ENCODE results near the gene CRISPLD2. TPM values are rescaled to one million over a fixed set of nuclear protein-coding genes. Genes with fewer than 3 reads are reported as not detected.

Gene CRISPLD2
- total and polyA plus RNA-seq, 2 donors from 2014 or later = 4.8 to 108 TPM

DNA sequence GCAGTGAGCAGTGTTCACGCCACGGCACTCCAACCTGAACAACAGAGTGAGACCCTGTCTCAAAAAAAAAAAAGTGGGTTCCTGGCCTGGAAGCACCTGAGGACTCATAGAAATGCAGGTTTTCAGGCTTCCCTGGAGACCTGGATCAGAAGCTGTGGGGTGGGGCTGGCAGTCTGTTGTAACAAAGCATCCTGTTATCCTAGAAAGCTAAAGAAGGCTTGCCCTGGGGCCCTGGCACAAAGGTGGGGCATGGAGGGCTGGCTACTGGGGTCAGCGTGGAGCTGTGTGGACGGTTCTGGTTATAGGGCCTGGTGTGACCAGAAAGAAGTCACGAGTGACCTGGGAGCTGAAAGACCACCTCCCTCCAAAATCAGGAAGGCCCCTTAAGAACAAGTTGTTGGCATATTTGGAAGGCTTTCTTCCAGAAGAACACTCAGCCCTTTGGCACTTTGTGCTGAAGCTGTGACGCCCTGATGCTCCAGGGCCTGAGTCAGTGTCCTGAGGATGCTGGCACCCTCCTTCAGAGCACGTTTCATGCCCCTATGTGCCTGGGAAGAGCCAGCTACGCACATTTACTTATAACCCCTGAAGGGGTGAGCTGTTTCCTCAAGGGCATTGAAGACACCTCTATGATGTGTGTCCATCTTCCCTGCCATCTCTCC lies 6.2 kb downstream of the CRISPLD2 start:
- Histone ChIP-seq H3K36me3 (ENCODE audit: control insufficient read depth in 2 of 3, insufficient read depth in 3 of 3, low read length in 3 of 3) (no peaks in the 10 kb centered on the region), H3K27ac (ENCODE audit: low read depth in 2 of 2, low read length in 2 of 2) (no peak overlapping the region), H3K9ac (ENCODE audit: low read length in 3 of 3) (no peak overlapping the region), H3K27me3 (ENCODE audit: control insufficient read depth, insufficient read depth, low read length) (no peaks in the 10 kb centered on the region), H3K4me1 (ENCODE audit: control insufficient read depth in 2 of 3, insufficient read depth in 2 of 3, low read depth in 1 of 3, low read length in 3 of 3) (peaks cover 0 to 4% (median 0%) of the 10 kb centered on the region in 3 donors), H3K4me3 (ENCODE audit: low read length in 3 of 3) (no peak overlapping the region), H3K9me3 (ENCODE audit: control insufficient read depth in 2 of 3, insufficient read depth in 1 of 3, low read length in 3 of 3) (no peaks in the 10 kb centered on the region)
- DNase-seq (no peak), FAIRE-seq (no peak)
- no peak for TF ChIP-seq CTCF (IDR thresholded peaks at IDR 0.05; ENCODE audit: borderline replicate concordance, extremely low read depth, insufficient read depth)
- intact Hi-C loops (cut with DNase I) = no loop called here

- Histone ChIP-seq H3K27ac (ENCODE audit: low read depth in 2 of 2, low read length in 2 of 2) (no peak overlapping the region), H3K9me3 (ENCODE audit: control insufficient read depth in 2 of 3, insufficient read depth in 1 of 3, low read length in 3 of 3) (no peaks in the 10 kb centered on the region), H3K9ac (ENCODE audit: low read length in 3 of 3) (no peak overlapping the region), H3K36me3 (ENCODE audit: control insufficient read depth in 2 of 3, insufficient read depth in 3 of 3, low read length in 3 of 3) (no peaks in the 10 kb centered on the region), H3K4me1 (ENCODE audit: control insufficient read depth in 2 of 3, insufficient read depth in 2 of 3, low read depth in 1 of 3, low read length in 3 of 3) (peaks cover 0 to 4% (median 0%) of the 10 kb centered on the region in 3 donors), H3K27me3 (ENCODE audit: control insufficient read depth, insufficient read depth, low read length) (no peaks in the 10 kb centered on the region), H3K4me3 (ENCODE audit: low read length in 3 of 3) (no peak overlapping the region)
- intact Hi-C loops (cut with DNase I) = no loop called here
- FAIRE-seq = no peak
- peak in 3 of 5 donors; percentile 58 to 80 (median 68) for DNase-seq
- no peak for TF ChIP-seq CTCF (IDR thresholded peaks at IDR 0.05; ENCODE audit: borderline replicate concordance, extremely low read depth, insufficient read depth)
Observed at GRCh38 chr16:84826558-84826941, 6.8 kb downstream of the CRISPLD2 start.

DNA sequence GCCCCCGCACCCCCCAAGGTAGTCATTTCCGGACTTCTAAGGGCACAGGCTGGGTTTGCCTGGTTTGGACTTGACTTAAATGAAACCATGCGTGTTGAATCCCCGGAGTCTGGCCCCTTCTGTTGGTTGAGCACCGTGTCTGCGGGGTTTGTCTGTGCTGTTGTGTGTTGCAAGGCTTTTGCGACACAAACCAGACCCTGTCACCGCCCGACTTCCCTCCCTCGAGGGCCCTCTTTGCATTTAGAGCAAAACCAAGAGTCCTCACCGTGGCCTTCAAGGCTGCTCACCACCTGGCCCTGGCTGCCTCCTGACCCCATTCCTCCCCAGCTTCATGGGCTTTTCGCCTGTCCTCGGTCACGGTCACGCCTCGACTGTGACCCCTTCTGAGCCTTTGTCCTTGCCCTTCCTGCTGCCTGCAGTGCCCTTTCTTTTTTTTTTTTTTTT lies 7.4 kb downstream of the CRISPLD2 start:
- no peak overlapping the region for H3K27ac ChIP-seq (ENCODE audit: low read depth in 2 of 2, low read length in 2 of 2)
- H3K36me3 ChIP-seq (ENCODE audit: control insufficient read depth in 2 of 3, insufficient read depth in 3 of 3, low read length in 3 of 3) = no peaks in the 10 kb centered on the region
- no peak for FAIRE-seq
- no peak for TF ChIP-seq CTCF (IDR thresholded peaks at IDR 0.05; ENCODE audit: borderline replicate concordance, extremely low read depth, insufficient read depth)
- intact Hi-C loops (cut with DNase I) = no loop called here
- H3K9ac ChIP-seq (ENCODE audit: low read length in 3 of 3) = no peak overlapping the region
- DNase-seq = peak in 3 of 5 donors; percentile 37 to 57 (median 47)
- no peaks in the 10 kb centered on the region for H3K27me3 ChIP-seq (ENCODE audit: control insufficient read depth, insufficient read depth, low read length)
- no peak overlapping the region for H3K4me3 ChIP-seq (ENCODE audit: low read length in 3 of 3)
- H3K9me3 ChIP-seq (ENCODE audit: control insufficient read depth in 2 of 3, insufficient read depth in 1 of 3, low read length in 3 of 3) = no peaks in the 10 kb centered on the region
- peaks cover 0 to 6% (median 0%) of the 10 kb centered on the region in 3 donors for H3K4me1 ChIP-seq (ENCODE audit: control insufficient read depth in 2 of 3, insufficient read depth in 2 of 3, low read depth in 1 of 3, low read length in 3 of 3)

All from kidney (tissue), 14 donors.